Peyer's patch (tissue), 4 donors: ENCODE results near the gene CARMIL1. TPM values are rescaled to one million over a fixed set of nuclear protein-coding genes. Genes with fewer than 3 reads are reported as not detected.
"Not testable (repeated sequence)": the region's sequence is repeated elsewhere in the genome, so short reads cannot be mapped to it uniquely, and the experiment has no call there.

Source experiments
- DNase-seq, 3 donors: peaks; one replicate each; pipeline ENCODE4 v3.0.0-alpha.2; 2017 to 2019
- H3K27ac ChIP-seq, 4 donors: fragments of 200-600 bp; sonication (generic); one replicate each; pipeline ENCODE4 v1.5.1; 2016 to 2019
- H3K27me3 ChIP-seq, 2 donors: fragments of 200-600 bp; sonication (generic); one replicate each; pipeline ENCODE4 v1.5.1; 2019
- H3K36me3 ChIP-seq, 3 donors: fragments of 200-600 bp; sonication (generic); one replicate each; pipeline ENCODE4 v1.5.1; 2016 to 2019
- H3K4me1 ChIP-seq, 4 donors: fragments of 200-600 bp; sonication (generic); one replicate each; pipeline ENCODE4 v1.5.1; 2016 to 2019
- H3K4me3 ChIP-seq, 4 donors: fragments of 200-600 bp; sonication (generic); 1 replicate in 3 of 4; 2 replicates in 1 of 4; pipeline ENCODE4 v1.5.1; 2016 to 2019; ENCODE audit warnings: mild to moderate bottlenecking in 1 of 4
- H3K9me3 ChIP-seq, 4 donors: fragments of 200-600 bp; sonication (generic); one replicate each; pipeline ENCODE4 v1.5.1; 2016 to 2019; ENCODE audit warnings: mild to moderate bottlenecking in 1 of 4
- CTCF ChIP-seq, 6 experiments: fragments of 450-650 bp in 4 of 6; fragments of 200-600 bp in 2 of 6; sonication (generic) in 1 of 6; IDR thresholded peaks; one replicate each; pipeline ENCODE4 v1.5.1; 2017 to 2019; ENCODE audit warnings: antibody characterized with exemption in 6 of 6, mild to moderate bottlenecking in 3 of 6, moderate library complexity in 1 of 6
- POLR2A ChIP-seq, 2 donors: fragments of 450-650 bp; IDR thresholded peaks; one replicate each; pipeline ENCODE4 v1.5.1; 2017; ENCODE audit warnings: antibody characterized with exemption in 2 of 2, mild to moderate bottlenecking in 2 of 2, moderate library complexity in 2 of 2
- total RNA-seq, 4 donors: library from RNA; depleted of rRNA; stranded (reverse); fragments of >200 nt; gene quantifications; one replicate each; pipeline ENCODE4 v1.1.0, GENCODE V29; 2016

The CARMIL1 gene
- total RNA-seq, 4 donors from 2014 or later: 75.1 to 107 (median 85.7) TPM

GRCh38 chr6:25375125-25375524 lies 96.0 kb downstream of the CARMIL1 start:
- TF ChIP-seq POLR2A (IDR thresholded peaks at IDR 0.05): no peak
- no peak for TF ChIP-seq CTCF (IDR thresholded peaks at IDR 0.05)
- Histone ChIP-seq H3K27me3 (no peaks in the 10 kb centered on the region), H3K4me3 (no peak overlapping the region), H3K27ac (no peak overlapping the region), H3K4me1 (peaks cover 0 to 1% (median 0%) of the 10 kb centered on the region in 4 donors), H3K9me3 (no peaks in the 10 kb centered on the region), H3K36me3 (no peaks in the 10 kb centered on the region)
- no peak for DNase-seq

- TF ChIP-seq CTCF (IDR thresholded peaks at IDR 0.05) (no peak), POLR2A (IDR thresholded peaks at IDR 0.05) (no peak)
- no peaks in the 10 kb centered on the region for H3K4me1 ChIP-seq
- no peaks in the 10 kb centered on the region for H3K36me3 ChIP-seq
- H3K9me3 ChIP-seq: no peaks in the 10 kb centered on the region
- DNase-seq: no peak
- no peaks in the 10 kb centered on the region for H3K27me3 ChIP-seq
- H3K27ac ChIP-seq: no peak overlapping the region
- H3K4me3 ChIP-seq: no peak overlapping the region
Observed at GRCh38 chr6:25377664-25378063, 98.5 kb downstream of the CARMIL1 start.

GRCh38 chr6:25381077-25381476 lies 101.9 kb downstream of the CARMIL1 start:
- H3K4me1 ChIP-seq: no peaks in the 10 kb centered on the region

GRCh38 chr6:25382476-25382875 lies 103.3 kb downstream of the CARMIL1 start:
- not testable (repeated sequence) for H3K27ac ChIP-seq, DNase-seq, H3K4me3 ChIP-seq, H3K36me3 ChIP-seq, H3K4me1 ChIP-seq, H3K9me3 ChIP-seq, H3K27me3 ChIP-seq

More at GRCh38 chr6:25381077-25381476, 101.9 kb downstream of the CARMIL1 start:
- H3K27me3 ChIP-seq: no peaks in the 10 kb centered on the region
- no peaks in the 10 kb centered on the region for H3K36me3 ChIP-seq
- no peak overlapping the region for H3K27ac ChIP-seq
- H3K4me3 ChIP-seq: no peak overlapping the region
- no peak for DNase-seq
- no peaks in the 10 kb centered on the region for H3K9me3 ChIP-seq
- TF ChIP-seq CTCF (IDR thresholded peaks at IDR 0.05) (no peak), POLR2A (IDR thresholded peaks at IDR 0.05) (no peak)

- DNase-seq: no peak
- no peak for TF ChIP-seq POLR2A (IDR thresholded peaks at IDR 0.05)
- no peak for TF ChIP-seq CTCF (IDR thresholded peaks at IDR 0.05)
- no peak overlapping the region for H3K4me3 ChIP-seq
Observed at GRCh38 chr6:25384234-25384633, 105.1 kb downstream of the CARMIL1 start.

GRCh38 chr6:25384967-25385366 lies 105.8 kb downstream of the CARMIL1 start:
- no peaks in the 10 kb centered on the region for H3K36me3 ChIP-seq
- no peaks in the 10 kb centered on the region for H3K9me3 ChIP-seq
- H3K4me1 ChIP-seq: no peaks in the 10 kb centered on the region
- no peak overlapping the region for H3K27ac ChIP-seq
- DNase-seq: no peak
- TF ChIP-seq POLR2A (IDR thresholded peaks at IDR 0.05): no peak
- TF ChIP-seq CTCF (IDR thresholded peaks at IDR 0.05): no peak
- H3K27me3 ChIP-seq: no peaks in the 10 kb centered on the region
- H3K4me3 ChIP-seq: no peak overlapping the region

More at GRCh38 chr6:25384234-25384633, 105.1 kb downstream of the CARMIL1 start:
- no peaks in the 10 kb centered on the region for H3K4me1 ChIP-seq
- H3K9me3 ChIP-seq: no peaks in the 10 kb centered on the region
- no peaks in the 10 kb centered on the region for H3K36me3 ChIP-seq
- no peaks in the 10 kb centered on the region for H3K27me3 ChIP-seq
- H3K27ac ChIP-seq: no peak overlapping the region
